HG02678 (cell line): ENCODE measurements around the gene VWA8.
"Not testable (repeated sequence)": the region's sequence is repeated elsewhere in the genome, so short reads cannot be mapped to it uniquely, and the experiment has no call there.

Experiments used
- ATAC-seq: cut with Tn5 transposase; IDR thresholded peaks from one replicate; pipeline ENCODE4 v1.9.1; 2021; ENCODE audit warnings: mild to moderate bottlenecking, moderate library complexity; ENCODE audit not compliant: unreplicated experiment

The VWA8 gene

DNA sequence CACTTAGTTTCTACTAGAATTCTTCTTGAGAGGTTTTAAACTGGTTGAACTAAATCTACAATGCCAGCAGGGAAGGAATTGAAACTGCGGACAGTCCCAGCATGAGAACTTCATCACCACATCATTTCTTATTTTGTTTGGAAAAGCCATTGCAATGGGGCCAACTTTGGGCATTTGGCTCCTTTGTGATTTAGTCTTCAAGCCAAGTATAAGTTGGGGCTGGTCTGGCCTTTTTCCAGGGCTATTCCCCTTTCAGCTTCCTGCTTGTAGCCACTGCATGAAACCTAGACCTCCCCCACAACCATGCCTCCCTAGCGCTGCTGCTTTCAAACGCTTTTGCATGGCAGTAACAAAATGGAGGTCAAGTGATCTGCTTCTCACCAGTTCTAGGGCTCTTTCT, 361.3 kb downstream of the VWA8 start:
- no peak for ATAC-seq

- ATAC-seq = no peak
These were observed 363.4 kb downstream of the VWA8 start for GRCh38 chr13:41597348-41598041.

GRCh38 chr13:41596190-41596589, 364.7 kb downstream of the VWA8 start:
- no peak for ATAC-seq

DNA sequence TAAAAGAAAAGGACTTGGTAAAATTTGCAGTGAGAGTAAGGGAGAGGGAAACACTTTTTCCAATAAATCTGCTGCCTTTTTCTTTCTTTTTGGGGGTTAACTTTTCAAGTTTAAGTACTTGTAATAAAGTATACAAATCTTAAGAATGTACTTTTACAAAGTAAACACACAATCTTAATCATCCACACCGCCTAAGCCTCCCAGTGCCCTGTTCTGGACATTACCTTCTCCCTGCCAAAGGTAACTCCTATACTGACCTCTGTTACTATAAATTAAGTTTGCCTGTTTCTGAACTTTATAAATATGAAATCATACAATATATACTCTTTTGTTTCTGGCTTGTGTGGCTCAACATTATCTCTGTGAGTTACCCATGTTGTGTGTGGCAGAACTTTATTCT, 365.6 kb downstream of the VWA8 start:
- no peak for ATAC-seq

- no peak for ATAC-seq
These were observed 370.3 kb downstream of the VWA8 start for GRCh38 chr13:41590643-41591042.

DNA sequence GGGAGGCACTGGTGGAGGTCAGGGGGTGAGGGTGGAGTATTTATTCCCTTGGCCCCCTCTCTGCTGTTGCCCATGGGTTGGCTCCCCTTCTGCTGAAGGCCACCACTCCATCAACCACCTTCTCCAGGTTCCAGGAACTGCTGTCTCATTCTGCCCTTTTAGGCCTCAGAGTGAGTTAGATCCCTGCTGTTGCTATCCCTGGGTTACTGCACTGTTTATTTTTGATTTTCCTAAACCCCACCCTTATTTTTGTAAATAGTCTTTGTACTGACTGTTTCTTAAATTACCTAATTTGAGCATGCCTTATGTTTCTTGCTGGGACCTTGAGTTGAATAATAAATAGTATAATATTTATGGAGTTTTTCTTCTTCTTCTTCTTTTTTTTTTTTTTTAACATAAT, 370.8 kb downstream of the VWA8 start:
- no peak for ATAC-seq

GRCh38 chr13:41589434-41589833, 371.5 kb downstream of the VWA8 start:
- ATAC-seq = no peak

DNA sequence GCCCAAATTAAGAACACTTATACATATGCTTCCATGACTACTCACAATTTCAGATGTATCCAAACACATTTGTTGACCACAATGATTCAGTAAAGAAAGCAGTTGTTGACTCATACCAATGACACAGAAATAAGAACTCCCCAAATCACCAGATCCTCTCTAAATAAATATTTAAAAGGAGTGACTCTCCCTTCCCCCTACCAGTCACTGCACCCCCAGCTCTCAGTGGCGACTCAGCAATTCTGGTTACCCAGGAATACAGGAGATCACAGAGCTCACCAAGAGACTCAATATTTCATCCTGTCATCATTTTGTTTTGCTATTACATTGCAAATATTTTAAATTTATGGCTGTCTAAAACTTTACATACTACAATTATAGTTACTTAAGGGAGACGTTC, 372.0 kb downstream of the VWA8 start:
- ATAC-seq = no peak

GRCh38 chr13:41588448-41588847, 372.5 kb downstream of the VWA8 start:
- ATAC-seq = no peak

DNA sequence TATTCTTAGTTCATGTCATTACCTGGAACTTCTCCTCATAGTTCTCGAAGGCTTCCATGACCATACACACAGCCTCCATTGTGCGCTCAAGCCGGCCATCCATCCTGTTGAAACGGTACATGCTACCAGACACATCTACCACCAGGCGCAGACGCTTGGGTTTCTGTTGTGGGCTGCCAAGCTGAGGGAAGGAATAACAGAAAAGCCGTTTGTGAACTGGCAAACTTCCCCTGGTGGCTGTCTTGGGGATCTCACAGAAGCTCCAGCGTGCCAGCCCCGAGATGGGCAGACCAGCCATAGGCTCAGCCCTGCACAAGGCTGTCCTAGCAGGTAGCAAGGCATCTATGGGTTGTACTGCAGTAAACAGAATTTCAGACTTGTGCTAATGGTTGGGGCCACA, 373.4 kb downstream of the VWA8 start:
- no peak for ATAC-seq

DNA sequence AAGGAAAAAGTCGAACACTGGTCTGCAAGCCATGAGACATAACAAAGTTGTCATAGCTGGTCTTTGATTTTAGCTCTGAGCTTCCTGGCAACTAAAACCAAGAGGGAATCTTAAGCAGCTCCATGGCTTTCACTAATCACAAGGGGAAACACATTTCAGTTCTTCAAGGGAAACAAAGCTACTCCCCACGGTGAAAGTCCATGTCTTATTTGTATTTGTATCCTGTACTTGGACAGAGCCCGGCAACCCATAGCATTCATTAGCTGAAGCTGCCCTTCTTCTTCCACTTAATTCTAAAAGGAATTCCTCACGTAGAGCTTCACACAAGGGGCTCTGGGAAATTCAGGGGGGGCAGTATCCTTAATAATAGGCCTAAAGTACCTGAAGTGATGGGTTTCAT, 374.7 kb downstream of the VWA8 start:
- no peak for ATAC-seq

GRCh38 chr13:41582027-41582463, 378.9 kb downstream of the VWA8 start:
- ATAC-seq = no peak

DNA sequence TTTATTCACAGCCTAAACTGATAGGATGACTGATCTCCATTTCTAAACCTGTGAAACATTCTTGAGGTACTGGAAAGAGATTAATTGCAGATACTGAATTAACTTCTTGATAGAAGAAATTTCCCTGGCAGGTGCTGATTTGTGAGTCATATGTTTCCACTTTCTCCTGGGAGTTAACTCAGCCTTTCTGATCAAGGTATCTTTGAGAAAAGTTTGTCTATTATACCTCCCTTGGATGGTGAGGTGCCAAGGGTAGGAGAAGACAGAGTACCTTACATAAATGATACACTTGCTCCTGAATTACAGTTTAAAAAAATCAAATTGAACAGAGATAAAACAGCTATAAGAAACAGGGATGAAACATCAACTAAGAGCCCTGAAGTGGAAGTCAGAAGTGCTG, 380.6 kb downstream of the VWA8 start:
- ATAC-seq = no peak

GRCh38 chr13:41579881-41580280, 381.0 kb downstream of the VWA8 start:
- ATAC-seq = no peak

DNA sequence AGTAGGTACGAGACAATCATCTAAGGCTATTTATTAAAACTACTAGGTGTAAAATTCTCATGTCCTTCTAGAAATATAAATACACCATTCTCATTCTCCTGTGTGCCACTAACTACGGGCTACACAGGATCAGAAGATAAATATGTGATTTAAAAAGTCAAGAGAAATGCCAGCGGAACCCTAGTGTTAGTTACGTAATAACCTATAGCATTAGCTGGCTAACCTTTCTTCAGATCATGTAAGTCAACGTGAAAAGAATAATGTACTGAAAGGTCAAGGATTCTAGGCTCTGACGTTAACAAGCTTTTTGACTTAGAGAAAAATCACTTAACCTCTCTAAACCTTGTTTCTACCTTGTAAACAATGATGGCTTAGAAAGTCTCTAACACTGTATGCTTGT, 381.7 kb downstream of the VWA8 start:
- no peak for ATAC-seq

DNA sequence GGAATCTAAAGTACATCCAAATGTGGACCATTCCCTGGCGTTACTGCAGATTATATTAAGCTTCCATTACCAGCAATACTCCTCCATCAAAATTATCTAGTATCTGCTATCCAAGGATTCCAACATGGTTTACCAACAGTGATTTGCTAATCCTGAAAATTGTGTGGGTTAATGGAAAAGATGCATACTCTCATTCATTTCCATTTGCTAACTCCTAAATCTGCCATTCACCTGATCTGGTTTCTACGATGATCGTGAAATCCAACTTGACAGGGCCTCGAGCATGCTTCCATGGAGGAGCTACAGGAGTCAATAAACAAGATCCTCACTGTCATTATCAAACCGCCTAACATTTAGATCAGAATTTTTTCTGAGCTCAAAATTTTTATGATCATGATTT, 382.5 kb downstream of the VWA8 start:
- no peak for ATAC-seq

- no peak for ATAC-seq
These were observed 383.5 kb downstream of the VWA8 start for GRCh38 chr13:41577436-41577835.

DNA sequence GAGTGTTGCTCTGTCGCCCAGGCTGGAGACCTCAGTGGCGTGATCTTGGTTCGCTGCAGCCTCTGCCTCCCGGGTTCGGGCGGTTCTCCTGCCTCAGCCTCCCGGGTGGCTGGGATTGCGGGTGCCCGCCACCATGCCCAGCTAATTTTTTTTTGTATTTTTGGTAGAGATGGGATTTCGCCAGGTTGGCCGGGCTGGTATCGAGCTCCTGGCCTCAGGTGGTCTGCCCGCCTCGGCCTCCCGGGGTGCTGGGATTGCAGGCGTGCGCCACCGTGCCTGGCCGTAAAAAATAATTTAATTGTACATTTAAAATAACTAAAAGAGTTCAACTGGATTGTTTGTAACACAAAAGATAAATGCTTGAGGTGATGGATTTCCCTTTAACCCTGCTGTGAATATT, 387.3 kb downstream of the VWA8 start:
- not testable (repeated sequence) for ATAC-seq

- not testable (repeated sequence) for ATAC-seq
These were observed 389.0 kb downstream of the VWA8 start for GRCh38 chr13:41571817-41572340.

- no peak for ATAC-seq
These were observed 391.9 kb downstream of the VWA8 start for GRCh38 chr13:41568972-41569351.

- ATAC-seq = no peak
These were observed 392.6 kb downstream of the VWA8 start for GRCh38 chr13:41568143-41568971.

GRCh38 chr13:41567363-41567762, 393.5 kb downstream of the VWA8 start:
- no peak for ATAC-seq
